Lower lobe of right lung (tissue), 2 donors: ENCODE data around the gene FHDC1. TPM values are rescaled to one million over a fixed set of nuclear protein-coding genes. Genes with fewer than 3 reads are reported as not detected.

Experiments used
- ATAC-seq, 2 donors: fragments of 200-7000 bp; cut with Tn5 transposase; one replicate each; pipeline ENCODE4 v1.9.1; 2020 to 2022; ENCODE audit warnings: mild to moderate bottlenecking in 2 of 2, moderate library complexity in 2 of 2
- DNase-seq: peaks from one replicate; pipeline ENCODE4 v3.0.0-alpha.2; 2020
- H3K27ac ChIP-seq: fragments of 200-600 bp; one replicate; pipeline ENCODE4 v1.8.0; 2022
- H3K27me3 ChIP-seq: fragments of 200-600 bp; one replicate; pipeline ENCODE4 v1.8.0; 2022; ENCODE audit warnings: low read depth
- H3K36me3 ChIP-seq: fragments of 200-600 bp; one replicate; pipeline ENCODE4 v1.8.0; 2022; ENCODE audit warnings: mild to moderate bottlenecking
- H3K4me1 ChIP-seq: fragments of 200-600 bp; one replicate; pipeline ENCODE4 v1.8.0; 2022
- H3K4me3 ChIP-seq: fragments of 200-600 bp; one replicate; pipeline ENCODE4 v1.8.0; 2022; ENCODE audit warnings: mild to moderate bottlenecking
- H3K9me3 ChIP-seq: fragments of 200-600 bp; one replicate; pipeline ENCODE4 v1.8.0; 2022
- intact Hi-C: fragments of 100-400 bp; cut with DNase I; formaldehyde crosslinking; loops from one replicate; pipeline ENCODE4 v1.11.0; 2022
- total RNA-seq: library from RNA; stranded (reverse); fragmentation: NEBNext Ultra II Directional; extraction: Animal tissue kit (Norgen Biotek cat#: 25700); gene quantifications from one replicate; pipeline ENCODE4 v1.2.1, GENCODE V29; 2021
- TF ChIP-seq, protein P1 (sequence below): fragments of 200-600 bp; IDR thresholded peaks from one replicate; pipeline ENCODE4 v1.8.0; 2022; ENCODE audit warnings: antibody characterized with exemption, mild to moderate bottlenecking
- donor health status: DM: no; HTN: yes; CAD: no; lungs with severe emphysema.

Gene FHDC1
- total RNA-seq, 1 donor from 2014 or later = 21.9 TPM

DNA sequence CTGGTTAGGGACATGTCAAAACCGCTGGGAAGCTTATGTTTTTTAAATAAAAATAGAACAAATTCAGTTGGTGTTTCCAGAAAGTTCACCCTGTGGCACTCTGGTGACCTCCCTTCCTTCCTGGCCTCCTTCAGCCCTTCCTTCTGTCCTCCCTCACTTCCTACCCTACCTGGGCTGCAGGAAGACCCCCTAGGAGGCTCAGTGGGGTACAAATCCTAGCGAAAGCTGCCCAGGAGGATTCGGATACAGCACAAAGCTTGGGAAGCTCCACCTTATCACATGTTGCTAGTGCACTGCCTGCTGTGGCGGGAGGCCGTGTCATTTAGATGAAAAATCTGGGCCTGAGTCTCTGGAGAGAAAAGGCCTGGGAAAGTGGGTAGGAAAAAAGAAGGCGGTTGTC, 60.5 kb downstream of the FHDC1 start:
- intact Hi-C loops = no loop called here
- no peaks in the 10 kb centered on the region for H3K36me3 ChIP-seq
- H3K27me3 ChIP-seq = no peaks in the 10 kb centered on the region
- no peak for ATAC-seq
- peak overlapping the region; percentile 28 for H3K27ac ChIP-seq
- no peak overlapping the region for H3K4me3 ChIP-seq
- no peaks in the 10 kb centered on the region for H3K9me3 ChIP-seq
- H3K4me1 ChIP-seq = peaks cover 11% of the 10 kb centered on the region
- TF ChIP-seq, protein P1, sequence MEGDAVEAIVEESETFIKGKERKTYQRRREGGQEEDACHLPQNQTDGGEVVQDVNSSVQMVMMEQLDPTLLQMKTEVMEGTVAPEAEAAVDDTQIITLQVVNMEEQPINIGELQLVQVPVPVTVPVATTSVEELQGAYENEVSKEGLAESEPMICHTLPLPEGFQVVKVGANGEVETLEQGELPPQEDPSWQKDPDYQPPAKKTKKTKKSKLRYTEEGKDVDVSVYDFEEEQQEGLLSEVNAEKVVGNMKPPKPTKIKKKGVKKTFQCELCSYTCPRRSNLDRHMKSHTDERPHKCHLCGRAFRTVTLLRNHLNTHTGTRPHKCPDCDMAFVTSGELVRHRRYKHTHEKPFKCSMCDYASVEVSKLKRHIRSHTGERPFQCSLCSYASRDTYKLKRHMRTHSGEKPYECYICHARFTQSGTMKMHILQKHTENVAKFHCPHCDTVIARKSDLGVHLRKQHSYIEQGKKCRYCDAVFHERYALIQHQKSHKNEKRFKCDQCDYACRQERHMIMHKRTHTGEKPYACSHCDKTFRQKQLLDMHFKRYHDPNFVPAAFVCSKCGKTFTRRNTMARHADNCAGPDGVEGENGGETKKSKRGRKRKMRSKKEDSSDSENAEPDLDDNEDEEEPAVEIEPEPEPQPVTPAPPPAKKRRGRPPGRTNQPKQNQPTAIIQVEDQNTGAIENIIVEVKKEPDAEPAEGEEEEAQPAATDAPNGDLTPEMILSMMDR = no peak
- DNase-seq = no peak

DNA sequence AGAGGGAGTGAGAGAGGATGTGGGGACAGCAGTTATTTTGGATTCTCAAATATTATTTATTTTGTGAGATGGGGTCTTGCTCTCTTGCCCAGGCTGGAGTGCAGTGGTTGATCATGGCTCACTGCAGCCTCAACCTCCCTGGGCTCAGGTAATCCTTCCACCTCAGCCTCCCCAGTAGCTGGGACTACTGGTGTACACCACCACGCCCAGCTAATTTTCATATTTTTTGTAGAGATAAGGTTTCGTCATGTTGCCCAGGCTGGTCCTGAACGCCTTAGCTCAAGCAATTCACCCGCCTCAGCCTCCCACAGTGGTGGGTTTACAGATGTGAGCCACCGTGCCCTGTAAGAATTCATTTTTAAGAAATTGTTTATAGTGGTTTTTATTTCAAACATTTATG, 61.2 kb downstream of the FHDC1 start:
- no peak overlapping the region for H3K27ac ChIP-seq
- peaks cover 11% of the 10 kb centered on the region for H3K4me1 ChIP-seq
- no peak for ATAC-seq
- intact Hi-C loops = no loop called here
- no peaks in the 10 kb centered on the region for H3K27me3 ChIP-seq
- no peak for DNase-seq
- H3K36me3 ChIP-seq = no peaks in the 10 kb centered on the region
- TF ChIP-seq, protein P1 = no peak
- H3K4me3 ChIP-seq = no peak overlapping the region
- H3K9me3 ChIP-seq = no peaks in the 10 kb centered on the region

DNA sequence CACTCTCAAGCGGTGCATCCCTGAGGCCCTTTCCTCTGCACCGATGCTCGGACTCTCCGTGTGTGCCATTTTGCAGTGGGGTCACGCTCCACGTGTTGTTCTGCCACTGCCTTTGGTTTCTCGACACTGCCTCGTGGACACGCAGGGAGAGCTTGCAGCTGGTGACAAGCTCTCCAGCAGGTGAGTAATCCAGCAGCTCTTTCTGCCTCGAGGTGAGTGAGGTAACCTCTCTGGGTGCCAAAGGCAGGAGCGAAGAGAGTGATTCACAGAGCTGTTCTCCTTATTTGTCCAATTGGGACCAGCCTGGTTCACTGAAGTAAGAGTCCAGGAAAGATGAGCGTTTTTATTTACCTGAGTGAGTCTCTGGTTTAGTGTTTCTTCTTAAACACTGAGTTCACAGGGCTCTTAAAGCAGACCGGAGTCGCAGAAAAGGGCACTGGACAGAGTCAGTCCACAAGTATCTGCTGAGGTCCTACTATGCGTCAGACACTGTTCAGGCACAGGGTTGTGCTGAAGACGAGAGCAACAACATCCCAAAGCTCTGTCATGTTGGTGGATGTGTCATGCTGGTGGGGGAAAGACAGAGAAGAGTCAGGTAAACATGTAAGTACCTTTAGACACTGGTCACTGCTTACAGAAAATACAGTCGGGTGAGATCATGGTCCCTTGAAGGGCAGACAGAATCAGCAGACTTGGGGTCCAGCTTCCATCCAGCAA, 61.8 kb downstream of the FHDC1 start:
- intact Hi-C loops = no loop called here
- H3K36me3 ChIP-seq = no peaks in the 10 kb centered on the region
- H3K9me3 ChIP-seq = no peaks in the 10 kb centered on the region
- no peaks in the 10 kb centered on the region for H3K27me3 ChIP-seq
- no peak overlapping the region for H3K27ac ChIP-seq
- peaks cover 11% of the 10 kb centered on the region for H3K4me1 ChIP-seq
- ATAC-seq (peak; percentile 35 to 60), DNase-seq (no peak)
- no peak overlapping the region for H3K4me3 ChIP-seq
- TF ChIP-seq, protein P1 = no peak

DNA sequence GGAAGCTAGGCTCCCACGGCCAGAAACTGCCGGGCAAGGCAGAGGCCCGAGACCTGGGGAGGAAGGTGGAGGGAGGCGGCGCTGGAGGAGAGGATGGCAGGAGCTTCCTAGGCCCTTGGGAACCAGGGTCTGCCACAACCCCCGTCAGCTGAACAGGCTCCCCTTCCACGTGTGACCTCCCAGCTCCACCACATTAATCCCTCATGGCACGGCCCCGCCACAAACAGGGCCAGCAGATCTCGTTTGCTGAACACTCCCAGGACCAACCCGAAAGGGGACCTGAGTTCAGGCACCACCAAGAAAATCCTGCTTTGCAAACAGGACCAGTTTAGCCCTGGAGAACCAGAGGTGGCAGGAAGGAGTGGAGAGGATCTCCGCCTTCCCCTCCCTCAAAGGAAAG, 62.7 kb downstream of the FHDC1 start:
- ATAC-seq (no peak), DNase-seq (no peak)
- intact Hi-C loops = no loop called here
- Histone ChIP-seq H3K4me1 (peaks cover 11% of the 10 kb centered on the region), H3K9me3 (no peaks in the 10 kb centered on the region), H3K27me3 (no peaks in the 10 kb centered on the region), H3K36me3 (no peaks in the 10 kb centered on the region), H3K27ac (no peak overlapping the region), H3K4me3 (no peak overlapping the region)
- TF ChIP-seq, protein P1 = no peak

DNA sequence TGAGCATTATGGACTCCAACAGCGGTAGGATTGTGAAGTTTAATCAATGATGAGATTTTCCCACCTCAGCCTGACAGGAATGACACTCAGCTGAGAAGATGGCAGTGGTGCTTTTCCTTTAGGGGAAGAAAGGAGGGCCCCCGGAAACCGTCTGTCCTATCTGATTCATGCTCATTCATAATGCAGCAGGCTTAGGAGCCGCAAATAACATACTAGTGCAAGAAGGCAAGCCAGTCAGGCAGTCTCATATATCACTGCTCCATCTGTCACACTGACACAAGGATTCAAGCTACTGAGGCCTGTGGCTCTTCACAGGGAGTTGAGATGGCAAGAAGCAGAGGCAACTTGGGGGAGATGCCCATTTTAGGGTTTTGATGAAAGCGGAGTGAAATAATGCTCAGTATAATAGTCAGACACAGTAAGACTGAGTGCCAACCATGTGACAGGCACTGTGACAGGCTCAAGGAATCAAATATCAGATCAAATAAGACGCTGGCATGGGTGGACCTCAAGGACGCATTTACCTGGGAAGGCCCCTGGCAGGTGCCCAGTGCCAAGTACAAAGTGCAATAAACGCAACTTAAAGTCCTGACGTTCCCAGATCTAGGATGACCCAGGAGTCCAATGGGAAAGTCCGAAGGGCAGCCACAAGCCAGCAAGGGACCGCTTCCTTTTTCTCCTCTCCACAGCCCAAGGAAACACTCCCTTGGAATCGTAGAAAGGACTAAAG, 63.4 kb downstream of the FHDC1 start:
- no peaks in the 10 kb centered on the region for H3K27me3 ChIP-seq
- intact Hi-C loops = no loop called here
- DNase-seq (no peak), ATAC-seq (no peak)
- H3K36me3 ChIP-seq = no peaks in the 10 kb centered on the region
- no peak overlapping the region for H3K4me3 ChIP-seq
- H3K27ac ChIP-seq = no peak overlapping the region
- TF ChIP-seq, protein P1 = no peak
- H3K9me3 ChIP-seq = no peaks in the 10 kb centered on the region
- H3K4me1 ChIP-seq = peaks cover 11% of the 10 kb centered on the region
